HepG2 (cell line): Measurements from ENCODE around the gene MGAT1.

Experiments
- CTCF ChIP-seq: sonication (generic); formaldehyde crosslinking; IDR thresholded peaks from 2 replicates; pipeline ENCODE4 v1.5.0; 2020; ENCODE audit warnings: mild to moderate bottlenecking, missing genetic modification reagents, moderate library complexity
- TF ChIP-seq, protein P1 (sequence below): sonication (generic); formaldehyde crosslinking; IDR thresholded peaks from 2 replicates; pipeline ENCODE4 v1.4.0; 2020; ENCODE audit warnings: missing genetic modification reagents

- TF ChIP-seq CTCF (CRISPR knock-in tag), result no peak
- TF ChIP-seq, protein P1, sequence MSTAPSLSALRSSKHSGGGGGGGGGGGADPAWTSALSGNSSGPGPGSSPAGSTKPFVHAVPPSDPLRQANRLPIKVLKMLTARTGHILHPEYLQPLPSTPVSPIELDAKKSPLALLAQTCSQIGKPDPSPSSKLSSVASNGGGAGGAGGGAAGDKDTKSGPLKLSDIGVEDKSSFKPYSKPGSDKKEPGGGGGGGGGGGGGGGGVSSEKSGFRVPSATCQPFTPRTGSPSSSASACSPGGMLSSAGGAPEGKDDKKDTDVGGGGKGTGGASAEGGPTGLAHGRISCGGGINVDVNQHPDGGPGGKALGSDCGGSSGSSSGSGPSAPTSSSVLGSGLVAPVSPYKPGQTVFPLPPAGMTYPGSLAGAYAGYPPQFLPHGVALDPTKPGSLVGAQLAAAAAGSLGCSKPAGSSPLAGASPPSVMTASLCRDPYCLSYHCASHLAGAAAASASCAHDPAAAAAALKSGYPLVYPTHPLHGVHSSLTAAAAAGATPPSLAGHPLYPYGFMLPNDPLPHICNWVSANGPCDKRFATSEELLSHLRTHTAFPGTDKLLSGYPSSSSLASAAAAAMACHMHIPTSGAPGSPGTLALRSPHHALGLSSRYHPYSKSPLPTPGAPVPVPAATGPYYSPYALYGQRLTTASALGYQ (CRISPR knock-in tag), result no peak
Observed at GRCh38 chr5:180849827-180850226, 47.2 kb upstream of the MGAT1 start.
